Measurements from ENCODE around the gene NDUFAF2.

NDUFAF2 gene

GRCh38 chr5:61137835-61138234, 192.8 kb downstream of the NDUFAF2 start:
- no peak for DNase-seq

GRCh38 chr5:61139094-61139873, 194.3 kb downstream of the NDUFAF2 start:
- peak; percentile 17 for DNase-seq

GRCh38 chr5:61139931-61140330, 194.9 kb downstream of the NDUFAF2 start:
- DNase-seq = no peak

GRCh38 chr5:61141801-61142200, 196.8 kb downstream of the NDUFAF2 start:
- no peak for DNase-seq

- DNase-seq = no peak
These were observed 197.4 kb downstream of the NDUFAF2 start for GRCh38 chr5:61142391-61142790.

- no peak for DNase-seq
These were observed 197.8 kb downstream of the NDUFAF2 start for GRCh38 chr5:61142811-61143210.

DNA sequence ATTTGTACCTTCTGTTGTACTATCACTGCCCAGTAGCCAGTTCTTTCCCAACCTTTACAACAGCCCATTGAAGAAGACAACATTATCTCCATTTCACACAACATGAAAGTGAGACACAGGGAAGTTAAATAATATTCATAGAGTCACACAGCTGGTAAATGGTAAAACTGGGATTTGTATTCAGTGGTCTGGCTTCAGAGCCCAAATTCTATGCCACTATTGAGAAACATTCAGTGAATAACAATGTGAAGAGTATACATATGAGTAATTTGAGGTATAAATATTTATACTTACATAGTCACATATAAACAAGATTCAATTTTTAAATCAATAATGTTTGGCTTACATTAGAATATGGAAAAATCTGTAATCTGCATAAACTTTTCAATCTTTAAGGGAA, 203.5 kb downstream of the NDUFAF2 start:
- DNase-seq = no peak

DNA sequence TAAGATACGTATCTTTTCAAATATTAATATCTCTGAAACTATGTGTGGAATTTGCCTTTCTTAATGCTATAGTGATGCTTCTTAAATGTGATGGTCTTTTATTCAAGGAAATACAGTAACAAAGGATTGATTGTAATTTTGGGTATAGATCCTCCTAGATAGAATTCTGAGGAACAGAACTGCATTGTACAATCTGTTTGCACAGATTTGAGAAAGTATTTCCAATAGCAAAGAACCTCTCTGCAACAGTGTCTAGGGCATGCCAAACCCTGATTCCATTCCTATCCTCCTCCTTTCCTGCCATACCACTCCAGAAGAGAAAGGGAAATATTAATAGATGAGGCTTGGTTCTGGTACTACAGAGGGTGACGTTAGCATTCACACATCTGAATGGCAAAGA, 206.9 kb downstream of the NDUFAF2 start:
- DNase-seq = no peak

DNA sequence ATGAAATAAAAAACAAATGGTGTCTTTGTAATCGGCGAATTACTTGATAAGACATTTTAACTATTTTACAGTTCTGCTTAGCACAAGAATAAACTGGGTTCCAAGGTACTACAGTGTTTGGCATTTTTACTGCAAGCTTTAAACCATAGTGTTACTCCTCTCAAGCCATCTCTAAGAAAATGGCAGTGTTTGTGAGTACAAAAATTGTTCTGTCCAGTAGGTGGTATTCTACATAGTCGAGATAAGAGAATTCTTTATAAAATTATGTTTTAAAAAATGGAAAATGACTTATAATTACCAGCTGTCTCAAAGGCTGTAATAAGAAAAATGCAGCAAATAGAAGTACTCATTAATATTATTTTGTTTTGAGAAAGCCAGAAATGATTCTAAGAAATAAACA, 214.1 kb downstream of the NDUFAF2 start:
- no peak for DNase-seq

- DNase-seq = peak; percentile 54
These were observed 214.8 kb downstream of the NDUFAF2 start for GRCh38 chr5:61159836-61160235.

DNA sequence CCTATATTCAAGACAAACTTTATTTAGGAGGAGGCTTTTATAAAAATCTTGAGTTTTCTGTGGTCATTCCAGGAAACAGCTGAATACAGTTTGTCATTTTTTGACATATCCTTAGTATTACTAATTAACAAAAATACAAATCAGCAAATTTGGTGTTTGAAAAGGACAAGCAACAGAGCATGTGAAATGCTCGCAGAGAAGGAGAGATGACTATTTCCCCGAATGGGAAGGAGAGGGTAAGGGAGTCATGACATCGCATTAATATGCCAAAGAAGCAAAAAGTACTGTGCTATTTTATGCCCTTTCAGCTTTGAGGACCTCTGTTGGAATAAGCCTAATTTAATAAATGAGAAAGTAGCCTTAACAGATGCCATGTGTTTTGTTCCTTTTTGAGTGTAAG, 215.5 kb downstream of the NDUFAF2 start:
- DNase-seq = no peak

DNA sequence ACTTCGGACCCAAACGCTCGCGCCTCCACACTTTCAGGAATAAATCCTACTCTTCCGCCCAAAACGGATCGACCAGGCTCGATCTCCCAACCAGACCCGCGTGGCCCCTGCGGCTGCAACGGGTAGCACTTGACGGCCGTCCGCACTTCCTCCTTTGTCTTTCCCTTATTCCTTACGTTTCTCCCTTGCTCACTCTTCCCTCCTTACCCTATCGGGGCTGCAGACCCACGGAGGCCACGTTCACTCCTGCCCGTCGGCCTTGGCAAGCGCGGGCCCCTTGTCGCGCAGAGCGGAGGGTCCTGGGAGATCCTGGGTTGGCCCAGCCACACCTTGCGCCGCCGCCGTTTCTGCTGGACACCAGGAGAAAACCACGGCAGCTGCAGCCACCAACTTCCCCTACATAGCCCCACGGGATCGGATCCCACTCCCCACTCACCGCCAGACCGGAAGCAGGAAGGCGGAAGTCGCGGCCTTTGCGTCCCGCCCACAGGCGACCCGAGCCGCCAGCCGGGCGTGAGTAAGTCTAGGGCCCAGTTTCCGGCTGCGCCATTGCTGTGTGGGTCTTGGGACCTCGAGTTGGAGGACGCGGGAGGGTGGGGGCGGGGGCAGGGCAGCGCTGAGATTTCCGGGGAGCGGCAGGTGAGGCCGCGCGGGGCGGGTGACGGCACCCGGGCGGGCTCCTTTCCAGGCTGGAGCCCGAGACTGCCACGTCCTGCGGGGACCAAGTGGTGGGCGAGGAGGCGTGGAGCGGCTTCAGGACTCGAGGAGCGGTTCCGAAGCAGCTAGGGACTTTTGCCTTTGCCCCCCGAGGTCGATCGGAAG, 217.2 kb downstream of the NDUFAF2 start, which contains the start of gene SMIM15:
Gene SMIM15 (minus strand): TSS at position 459 of the 822 bp plus-strand sequence. CDS start 2,297 bp downstream, outside the sequence.
- peak; percentile 90 for DNase-seq

DNA sequence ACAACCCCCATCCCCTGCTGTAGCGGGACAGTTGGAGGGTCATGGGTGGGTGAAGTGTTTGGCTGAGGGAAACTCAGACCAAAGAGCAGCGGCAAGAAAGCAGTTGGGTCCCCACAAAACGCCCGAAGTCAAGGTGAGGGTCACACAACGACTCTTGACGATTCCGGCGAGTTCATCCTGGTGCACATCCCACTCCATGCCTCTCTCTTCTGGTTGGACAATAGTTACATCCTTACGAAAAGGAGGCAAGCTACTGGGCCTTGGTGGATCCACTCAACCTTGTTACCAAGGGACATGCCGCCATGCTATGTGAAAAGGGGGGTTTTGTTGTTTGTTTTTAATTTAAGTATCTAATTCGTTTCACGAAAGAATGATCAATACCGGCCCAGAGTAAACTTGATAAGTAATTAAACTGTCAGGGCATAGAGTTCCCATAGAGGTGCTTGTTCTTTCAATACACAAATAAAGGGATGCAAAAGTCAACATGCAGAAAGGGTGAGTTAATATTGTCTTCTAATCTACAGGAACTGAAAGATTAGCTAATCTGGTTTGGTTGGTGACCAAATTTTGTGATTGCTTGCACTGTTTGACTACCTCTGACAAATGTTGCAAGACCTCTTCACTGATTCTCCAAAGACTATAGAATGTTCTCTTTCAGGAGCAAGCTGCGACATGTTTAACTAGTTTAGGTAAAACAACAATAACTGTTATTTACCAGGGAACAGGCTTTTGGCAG, 218.0 kb downstream of the NDUFAF2 start:
- DNase-seq = no peak

GRCh38 chr5:61163905-61164304, 218.9 kb downstream of the NDUFAF2 start:
- DNase-seq = no peak

- peak; percentile 45 for DNase-seq
These were observed 222.4 kb downstream of the NDUFAF2 start for GRCh38 chr5:61167382-61167781.

GRCh38 chr5:61168951-61169350, 223.9 kb downstream of the NDUFAF2 start:
- DNase-seq = no peak

DNA sequence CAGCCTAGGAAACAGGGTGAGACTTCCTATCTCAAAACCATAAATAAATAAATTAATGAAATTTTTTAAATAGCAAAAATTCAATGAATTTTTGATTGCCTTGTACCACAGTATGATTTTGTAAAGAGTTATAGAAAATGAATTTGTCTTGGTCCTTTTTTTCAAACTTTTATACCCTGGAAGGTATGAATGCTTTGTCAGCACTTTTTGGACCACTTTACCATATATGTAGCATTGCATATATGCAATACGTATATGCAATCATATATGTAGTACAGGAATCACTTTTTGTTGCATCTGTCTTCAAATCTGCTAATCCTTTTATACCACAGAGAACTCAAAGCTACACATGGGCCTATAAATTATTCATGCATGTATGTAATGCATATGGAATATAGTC, 226.5 kb downstream of the NDUFAF2 start:
- DNase-seq = no peak

DNA sequence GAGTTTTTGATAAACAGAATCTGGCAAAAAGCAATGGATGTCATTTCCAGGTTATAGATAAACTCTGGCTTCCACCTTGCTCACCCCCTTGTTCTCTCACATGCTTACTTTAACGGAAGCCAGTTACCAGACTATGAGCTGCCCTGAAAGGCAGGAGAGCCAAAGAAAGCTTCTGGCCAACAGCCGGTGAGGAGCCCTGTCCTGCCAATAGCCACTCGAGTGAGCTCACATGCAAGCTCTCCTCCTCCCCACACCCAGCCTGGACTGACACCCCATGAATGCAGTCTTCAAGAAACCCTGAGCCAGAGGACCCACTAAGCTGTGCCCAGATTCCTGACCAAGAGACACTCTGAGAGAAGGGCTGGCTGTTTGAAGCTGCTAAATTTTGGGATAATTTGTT, 231.6 kb downstream of the NDUFAF2 start:
- no peak for DNase-seq

DNA sequence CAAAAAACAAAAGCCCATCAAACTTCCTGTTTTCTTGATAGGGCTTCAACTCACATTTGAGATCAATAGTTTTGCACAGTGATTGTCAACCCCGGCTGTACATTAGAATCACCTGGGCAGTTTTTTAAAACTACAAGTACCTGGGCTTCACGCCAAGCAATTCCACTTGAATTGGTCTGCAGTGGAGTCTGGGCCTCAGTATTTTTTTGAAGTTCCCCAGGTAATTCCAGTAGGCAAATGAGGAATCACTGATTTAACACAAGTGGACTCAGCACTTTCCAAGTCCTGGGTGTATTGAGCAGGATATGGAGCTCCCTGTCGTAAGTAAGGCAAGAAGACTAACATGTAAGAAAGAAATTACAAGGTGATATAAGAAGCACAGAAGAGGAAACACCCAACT, 232.1 kb downstream of the NDUFAF2 start:
- DNase-seq = no peak

GRCh38 chr5:61177716-61178115, 232.7 kb downstream of the NDUFAF2 start:
- DNase-seq = no peak

DNA sequence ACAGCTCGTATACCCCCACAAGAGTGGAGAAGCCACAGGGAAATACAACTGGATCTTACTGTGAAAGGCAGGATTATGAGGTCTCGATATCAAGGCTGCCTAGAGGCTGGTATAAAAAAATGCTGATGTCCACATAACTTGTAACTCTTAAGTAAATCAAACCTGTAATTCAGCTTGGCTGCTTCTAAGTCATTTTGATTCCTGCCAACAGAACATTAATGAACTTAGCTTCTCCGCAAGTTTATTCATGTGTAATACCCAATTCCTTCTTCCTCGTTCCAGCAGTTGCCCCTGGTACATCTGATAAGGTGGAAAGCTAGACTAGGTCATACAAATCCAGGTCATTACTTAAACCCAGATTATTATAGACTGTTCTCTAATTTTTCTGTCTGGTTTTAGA, 233.7 kb downstream of the NDUFAF2 start:
- no peak for DNase-seq

DNA sequence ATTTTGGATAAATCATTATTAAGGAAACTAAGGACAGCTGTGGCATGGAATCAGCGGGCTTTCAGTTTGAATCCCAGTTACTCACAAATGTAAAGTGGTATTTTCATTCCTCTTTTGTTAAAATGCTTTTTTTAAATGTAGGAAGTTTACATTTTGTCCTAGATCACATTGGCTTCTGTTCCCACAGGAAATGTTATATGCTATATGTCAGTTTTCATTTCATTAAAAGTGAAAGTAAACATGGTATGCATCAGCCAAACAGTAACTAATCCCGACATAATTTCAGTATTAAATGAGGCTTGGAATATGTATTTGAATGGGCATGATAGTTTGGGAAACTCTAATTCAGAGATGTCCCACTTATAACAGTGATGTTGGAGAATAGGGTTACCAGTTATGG, 235.9 kb downstream of the NDUFAF2 start:
- DNase-seq = no peak

DNA sequence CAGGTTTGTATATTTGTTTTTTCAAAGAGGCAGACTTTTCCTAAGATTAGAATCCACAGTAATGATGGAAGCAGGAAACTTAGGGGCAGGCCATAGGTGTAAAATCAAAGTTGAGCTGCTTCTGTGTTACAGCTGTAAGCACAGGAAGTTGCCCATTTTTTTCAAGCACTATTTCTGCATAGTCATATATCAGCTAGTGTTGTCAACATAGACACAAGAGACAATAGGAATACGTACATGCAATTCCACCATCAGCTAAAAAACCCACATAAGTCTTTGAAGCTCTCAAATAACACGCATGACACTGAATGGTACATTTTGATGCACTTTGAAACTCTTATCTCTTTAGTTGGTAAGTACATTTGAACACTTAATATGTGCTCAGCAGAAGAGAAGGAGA, 237.4 kb downstream of the NDUFAF2 start:
- no peak for DNase-seq
